GM13976 (cell line): ENCODE results near the gene NFASC.

Experiments used
- DNase-seq: peaks from one replicate; pipeline ENCODE4 v3.0.0; 2012; ENCODE audit warnings: low spot score
- CTCF ChIP-seq: IDR thresholded peaks from 2 replicates; pipeline ENCODE4 v1.5.1; 2012; ENCODE audit warnings: borderline replicate concordance, mild to moderate bottlenecking; ENCODE audit not compliant: insufficient read depth; ENCODE audit errors: extremely low read depth, missing control alignments, control extremely low read depth
- in situ Hi-C: fragments of 300-500 bp; cut with MboI; formaldehyde crosslinking; loops from one replicate; pipeline ENCODE4 v1.12.0; 2022; ENCODE audit warnings: low sequenced_read_pairs, mixed read lengths, inconsistent platforms; ENCODE audit not compliant: unreplicated experiment

Gene NFASC

GRCh38 chr1:204960306-204961125 lies 89.9 kb downstream of the NFASC start:
- TF ChIP-seq CTCF, result no peak
- in situ Hi-C loops, result no loop called here
- no peak for DNase-seq

GRCh38 chr1:204961765-204962419 lies 91.2 kb downstream of the NFASC start:
- TF ChIP-seq CTCF, result no peak
- DNase-seq, result no peak
- in situ Hi-C loops, result no loop called here

GRCh38 chr1:204962742-204963632 lies 92.3 kb downstream of the NFASC start:
- no peak for DNase-seq
- in situ Hi-C loops, result no loop called here
- TF ChIP-seq CTCF, result no peak

DNA sequence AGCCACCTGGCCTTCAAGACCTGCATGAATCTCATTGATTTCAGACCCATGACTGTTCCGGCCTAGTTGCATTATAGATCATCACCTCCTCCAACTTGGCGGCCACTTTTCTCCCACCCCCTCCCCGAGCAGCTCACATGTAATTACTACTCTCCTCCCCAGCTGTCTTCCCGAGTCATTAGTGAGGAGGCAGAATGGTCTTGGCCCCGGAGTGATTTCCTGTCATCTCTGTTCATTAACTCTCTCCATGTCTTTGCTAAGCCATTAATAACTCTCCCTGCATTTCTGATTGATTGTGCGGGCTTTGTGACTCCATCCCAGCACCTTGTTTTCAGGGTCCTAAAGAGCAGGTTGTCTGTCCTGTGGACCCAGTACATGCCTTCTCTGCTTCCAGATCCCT lies 96.8 kb downstream of the NFASC start:
- DNase-seq, result no peak
- TF ChIP-seq CTCF, result no peak
- in situ Hi-C loops, result no loop called here

GRCh38 chr1:204968135-204968534 lies 97.5 kb downstream of the NFASC start:
- in situ Hi-C loops, result no loop called here
- no peak for DNase-seq
- no peak for TF ChIP-seq CTCF

GRCh38 chr1:204968951-204969350 lies 98.3 kb downstream of the NFASC start:
- in situ Hi-C loops, result no loop called here
- TF ChIP-seq CTCF, result no peak
- no peak for DNase-seq
